Stomach smooth muscle (tissue), 2 donors: Measurements from ENCODE around the gene GABRG3.

Experiments
- H3K27ac ChIP-seq: one replicate; pipeline ENCODE4 v1.7.0; 2013; ENCODE audit warnings: mild to moderate bottlenecking, low read length, inconsistent platforms
- H3K27me3 ChIP-seq, 2 donors: one replicate each; pipeline ENCODE4 v1.7.0; 2013; ENCODE audit warnings: low read length in 2 of 2; ENCODE audit not compliant: insufficient read depth in 2 of 2, control insufficient read depth in 1 of 2
- H3K36me3 ChIP-seq, 2 donors: one replicate each; pipeline ENCODE4 v1.7.0; 2013; ENCODE audit warnings: low read length in 2 of 2; ENCODE audit not compliant: control insufficient read depth in 2 of 2, insufficient read depth in 2 of 2
- H3K4me1 ChIP-seq: one replicate; pipeline ENCODE4 v1.7.0; 2013; ENCODE audit warnings: low read length; ENCODE audit not compliant: control insufficient read depth, insufficient read depth
- H3K4me3 ChIP-seq, 2 donors: one replicate each; pipeline ENCODE4 v1.7.0; 2013; ENCODE audit warnings: low read length in 2 of 2
- H3K9ac ChIP-seq, 2 donors: one replicate each; pipeline ENCODE4 v1.7.0; 2013; ENCODE audit warnings: low read length in 2 of 2, mild to moderate bottlenecking in 1 of 2
- H3K9me3 ChIP-seq, 2 donors: one replicate each; pipeline ENCODE4 v1.7.0; 2013; ENCODE audit warnings: low read length in 2 of 2; ENCODE audit not compliant: control insufficient read depth in 2 of 2
- donor health status: healthy.
- donor health status: Pancreatic carcinoma.

GABRG3 gene

GRCh38 chr15:27254801-27255200, 283.8 kb downstream of the GABRG3 start:
- no peaks in the 10 kb centered on the region for H3K36me3 ChIP-seq
- H3K9me3 ChIP-seq: no peaks in the 10 kb centered on the region
- peaks cover 0 to 2% of the 10 kb centered on the region in 2 donors for H3K27me3 ChIP-seq
- H3K27ac ChIP-seq: no peak overlapping the region
- H3K4me3 ChIP-seq: no peak overlapping the region
- no peak overlapping the region for H3K9ac ChIP-seq
- no peaks in the 10 kb centered on the region for H3K4me1 ChIP-seq

- Histone ChIP-seq H3K4me1 (no peaks in the 10 kb centered on the region), H3K27me3 (peaks cover 0 to 2% of the 10 kb centered on the region in 2 donors), H3K27ac (no peak overlapping the region)
Measured at GRCh38 chr15:27256446-27256845, 285.5 kb downstream of the GABRG3 start.

GRCh38 chr15:27258287-27258686, 287.3 kb downstream of the GABRG3 start:
- Histone ChIP-seq H3K27ac (no peak overlapping the region), H3K9ac (no peak overlapping the region), H3K4me3 (no peak overlapping the region), H3K4me1 (no peaks in the 10 kb centered on the region), H3K27me3 (no peaks in the 10 kb centered on the region), H3K36me3 (no peaks in the 10 kb centered on the region), H3K9me3 (no peaks in the 10 kb centered on the region)

More at GRCh38 chr15:27256446-27256845, 285.5 kb downstream of the GABRG3 start:
- no peaks in the 10 kb centered on the region for H3K36me3 ChIP-seq
- H3K9me3 ChIP-seq: no peaks in the 10 kb centered on the region
- no peak overlapping the region for H3K4me3 ChIP-seq
- H3K9ac ChIP-seq: no peak overlapping the region

GRCh38 chr15:27260523-27260922, 289.5 kb downstream of the GABRG3 start:
- H3K27me3 ChIP-seq: no peaks in the 10 kb centered on the region
- no peaks in the 10 kb centered on the region for H3K9me3 ChIP-seq
- H3K27ac ChIP-seq: no peak overlapping the region
- no peak overlapping the region for H3K4me3 ChIP-seq
- no peaks in the 10 kb centered on the region for H3K36me3 ChIP-seq
- H3K4me1 ChIP-seq: no peaks in the 10 kb centered on the region
- H3K9ac ChIP-seq: no peak overlapping the region

GRCh38 chr15:27268923-27269322, 297.9 kb downstream of the GABRG3 start:
- no peaks in the 10 kb centered on the region for H3K4me1 ChIP-seq

GRCh38 chr15:27271258-27271657, 300.3 kb downstream of the GABRG3 start:
- no peaks in the 10 kb centered on the region for H3K9me3 ChIP-seq
- H3K9ac ChIP-seq: no peak overlapping the region
- H3K4me3 ChIP-seq: no peak overlapping the region
- H3K4me1 ChIP-seq: no peaks in the 10 kb centered on the region
- H3K36me3 ChIP-seq: no peaks in the 10 kb centered on the region
- no peaks in the 10 kb centered on the region for H3K27me3 ChIP-seq
- H3K27ac ChIP-seq: no peak overlapping the region

More at GRCh38 chr15:27268923-27269322, 297.9 kb downstream of the GABRG3 start:
- H3K27ac ChIP-seq: no peak overlapping the region
- H3K4me3 ChIP-seq: no peak overlapping the region
- H3K36me3 ChIP-seq: no peaks in the 10 kb centered on the region
- no peaks in the 10 kb centered on the region for H3K27me3 ChIP-seq
- H3K9me3 ChIP-seq: no peaks in the 10 kb centered on the region
- H3K9ac ChIP-seq: no peak overlapping the region

GRCh38 chr15:27272427-27272826, 301.4 kb downstream of the GABRG3 start:
- H3K4me3 ChIP-seq: no peak overlapping the region
- H3K27ac ChIP-seq: no peak overlapping the region
- H3K9me3 ChIP-seq: no peaks in the 10 kb centered on the region
- no peak overlapping the region for H3K9ac ChIP-seq
- H3K4me1 ChIP-seq: no peaks in the 10 kb centered on the region
- no peaks in the 10 kb centered on the region for H3K27me3 ChIP-seq
- no peaks in the 10 kb centered on the region for H3K36me3 ChIP-seq

- no peaks in the 10 kb centered on the region for H3K36me3 ChIP-seq
- H3K27ac ChIP-seq: no peak overlapping the region
- no peaks in the 10 kb centered on the region for H3K27me3 ChIP-seq
- no peak overlapping the region for H3K9ac ChIP-seq
- H3K4me3 ChIP-seq: no peak overlapping the region
- no peaks in the 10 kb centered on the region for H3K9me3 ChIP-seq
- no peaks in the 10 kb centered on the region for H3K4me1 ChIP-seq
Measured at GRCh38 chr15:27273506-27273905, 302.5 kb downstream of the GABRG3 start.

- Histone ChIP-seq H3K4me1 (no peaks in the 10 kb centered on the region), H3K9ac (no peak overlapping the region)
Measured at GRCh38 chr15:27278761-27279160, 307.8 kb downstream of the GABRG3 start.

GRCh38 chr15:27292641-27293040, 321.7 kb downstream of the GABRG3 start:
- H3K4me3 ChIP-seq: no peak overlapping the region
- H3K4me1 ChIP-seq: no peaks in the 10 kb centered on the region
- no peaks in the 10 kb centered on the region for H3K9me3 ChIP-seq
- H3K36me3 ChIP-seq: no peaks in the 10 kb centered on the region
- H3K27ac ChIP-seq: no peak overlapping the region
- H3K9ac ChIP-seq: no peak overlapping the region
- no peaks in the 10 kb centered on the region for H3K27me3 ChIP-seq

More at GRCh38 chr15:27278761-27279160, 307.8 kb downstream of the GABRG3 start:
- H3K27ac ChIP-seq: no peak overlapping the region
- no peak overlapping the region for H3K4me3 ChIP-seq
- no peaks in the 10 kb centered on the region for H3K9me3 ChIP-seq
- no peaks in the 10 kb centered on the region for H3K27me3 ChIP-seq
- H3K36me3 ChIP-seq: no peaks in the 10 kb centered on the region

GRCh38 chr15:27293607-27294006, 322.6 kb downstream of the GABRG3 start:
- H3K36me3 ChIP-seq: no peaks in the 10 kb centered on the region
- no peaks in the 10 kb centered on the region for H3K4me1 ChIP-seq
- H3K9ac ChIP-seq: no peak overlapping the region
- H3K4me3 ChIP-seq: no peak overlapping the region
- no peaks in the 10 kb centered on the region for H3K27me3 ChIP-seq
- no peak overlapping the region for H3K27ac ChIP-seq
- H3K9me3 ChIP-seq: peaks cover 0 to 2% of the 10 kb centered on the region in 2 donors
